Skin of body (tissue), 3 donors: Measurements from ENCODE around the gene PRPF40B. TPM values are rescaled to one million over a fixed set of nuclear protein-coding genes. Genes with fewer than 3 reads are reported as not detected.

Experiments used
- DNase-seq: peaks from one replicate; lab custom pipeline; 2025; lab: John Stamatoyannopoulos, UW
- small RNA-seq: library from RNA; depleted of rRNA; stranded (forward); fragments of <200 nt; gene quantifications from one replicate; pipeline ENCODE3, GENCODE V24; 2014; ENCODE audit warnings: low replicate concordance
- total RNA-seq: library from RNA; depleted of rRNA; stranded (reverse); fragments of >200 nt; gene quantifications from one replicate; pipeline ENCODE4 v1.2.3, GENCODE V29; 2014

The PRPF40B gene
- total RNA-seq, 1 donor from 2014 or later = 10.4 TPM

GRCh38 chr12:49683599-49684309 lies 60.4 kb downstream of the PRPF40B start:
- no peak for DNase-seq

GRCh38 chr12:49684310-49684854 lies 61.0 kb downstream of the PRPF40B start:
- no peak for DNase-seq

GRCh38 chr12:49687941-49688340 lies 64.6 kb downstream of the PRPF40B start:
- DNase-seq = no peak

GRCh38 chr12:49689237-49689636 lies 65.9 kb downstream of the PRPF40B start:
- no peak for DNase-seq

GRCh38 chr12:49689785-49690184 lies 66.4 kb downstream of the PRPF40B start:
- no peak for DNase-seq

GRCh38 chr12:49692851-49693250 lies 69.5 kb downstream of the PRPF40B start:
- DNase-seq = no peak

GRCh38 chr12:49693931-49694444 lies 70.6 kb downstream of the PRPF40B start:
- no peak for DNase-seq

Small RNAs within 50 kb of the gene (small RNA-seq; reads per million reads assigned to genes)
- gene HIGD1AP9 (not detected), gene POLR2KP1 (not detected), gene RNU6-834P (not detected)

Other genes with a start within 250 kb of the PRPF40B start
- 0.49 TPM for gene KCNH3, start 84.5 kb upstream of the PRPF40B start, total RNA-seq
- 21.6 TPM for gene MCRS1, start 55.4 kb upstream of the PRPF40B start, total RNA-seq
- gene FAM186B, start 17.9 kb upstream of the PRPF40B start, total RNA-seq = 0.59 TPM
- 24.1 TPM for gene FMNL3, start 83.8 kb downstream of the PRPF40B start, total RNA-seq
- 228 TPM for gene TMBIM6, start 118.0 kb downstream of the PRPF40B start, total RNA-seq
- 9.7 TPM for gene NCKAP5L, start 204.9 kb downstream of the PRPF40B start, total RNA-seq
- 2.2 TPM for gene BCDIN3D, start 219.5 kb downstream of the PRPF40B start, total RNA-seq